GM19099 (cell line): ENCODE data around the gene GRK5.

Experiments used
- POLR2A ChIP-seq: IDR thresholded peaks from 3 replicates; pipeline ENCODE4 v1.6.1; 2011; ENCODE audit warnings: low read depth; ENCODE audit not compliant: insufficient read length; ENCODE audit errors: extremely low read depth

The GRK5 gene

GRCh38 chr10:119368991-119369869 lies 161.9 kb downstream of the GRK5 start:
- no peak for TF ChIP-seq POLR2A

GRCh38 chr10:119370111-119370741 lies 162.9 kb downstream of the GRK5 start:
- no peak for TF ChIP-seq POLR2A

- TF ChIP-seq POLR2A = no peak
Measured at GRCh38 chr10:119370972-119371703, 163.8 kb downstream of the GRK5 start.

- no peak for TF ChIP-seq POLR2A
Measured at GRCh38 chr10:119371704-119372663, 164.6 kb downstream of the GRK5 start.

GRCh38 chr10:119373294-119374102 lies 166.1 kb downstream of the GRK5 start:
- TF ChIP-seq POLR2A = no peak

- TF ChIP-seq POLR2A = no peak
Measured at GRCh38 chr10:119374236-119374635, 166.9 kb downstream of the GRK5 start.

- no peak for TF ChIP-seq POLR2A
Measured at GRCh38 chr10:119375574-119376272, 168.4 kb downstream of the GRK5 start.

GRCh38 chr10:119377451-119377957 lies 170.1 kb downstream of the GRK5 start:
- no peak for TF ChIP-seq POLR2A

GRCh38 chr10:119377958-119378736 lies 170.8 kb downstream of the GRK5 start:
- TF ChIP-seq POLR2A = no peak

GRCh38 chr10:119378737-119379067 lies 171.3 kb downstream of the GRK5 start:
- TF ChIP-seq POLR2A = no peak

GRCh38 chr10:119379466-119380071 lies 172.2 kb downstream of the GRK5 start:
- no peak for TF ChIP-seq POLR2A

GRCh38 chr10:119383174-119383856 lies 175.9 kb downstream of the GRK5 start:
- no peak for TF ChIP-seq POLR2A

- no peak for TF ChIP-seq POLR2A
Measured at GRCh38 chr10:119384127-119384526, 176.8 kb downstream of the GRK5 start.
